HepG2 (cell line): ENCODE data around the gene ZNF629. TPM values are rescaled to one million over a fixed set of nuclear protein-coding genes. Genes with fewer than 3 reads are reported as not detected.

ENCODE experiments used
- ARID3A ChIP-seq: IDR thresholded peaks from 2 replicates; pipeline ENCODE4 v1.6.1; 2012; ENCODE audit warnings: low read depth, low read length, improper control_type of control experiment
- ASH2L ChIP-seq: fragments of 300-600, 200-600 bp; sonication (generic); IDR thresholded peaks from 2 replicates; pipeline ENCODE4 v1.7.0; 2017; ENCODE audit warnings: low read depth, mild to moderate bottlenecking, moderate library complexity, mixed read lengths, low read length; ENCODE audit not compliant: insufficient read length
- CHD4 ChIP-seq: fragments of 200-600 bp; sonication (generic); IDR thresholded peaks from 2 replicates; pipeline ENCODE4 v1.7.0; 2017; ENCODE audit warnings: mild to moderate bottlenecking, low read length, borderline replicate concordance
- FOXA1 ChIP-seq, 2 experiments: fragments of 450-650 bp in 1 of 2; sonication (generic) in 1 of 2; formaldehyde crosslinking in 1 of 2; IDR thresholded peaks; 2 replicates each; pipeline versions ENCODE4 v1.4.0 to v1.6.1; 2016 to 2020; ENCODE audit warnings: missing genetic modification reagents in 1 of 2
- GZF1 ChIP-seq: sonication (generic); formaldehyde crosslinking; IDR thresholded peaks from 2 replicates; pipeline ENCODE4 v1.5.1; 2020; ENCODE audit warnings: mild to moderate bottlenecking, missing genetic modification reagents
- MED1 ChIP-seq: sonication (generic); formaldehyde crosslinking; IDR thresholded peaks from 2 replicates; pipeline ENCODE4 v1.4.0; 2020; ENCODE audit warnings: missing genetic modification reagents
- MYC ChIP-seq: sonication (generic); formaldehyde crosslinking; IDR thresholded peaks from 2 replicates; pipeline ENCODE4 v1.9.0; 2021; ENCODE audit warnings: missing genetic modification reagents, borderline replicate concordance
- PRPF4 ChIP-seq: fragments of 200-400 bp; formaldehyde crosslinking; IDR thresholded peaks from 2 replicates; pipeline ENCODE4 v1.6.1; 2016; ENCODE audit warnings: low read length, low read depth; ENCODE audit not compliant: poor library complexity, severe bottlenecking
- TCF7L2 ChIP-seq: IDR thresholded peaks from 2 replicates; pipeline ENCODE4 v1.6.1; 2011; ENCODE audit warnings: mild to moderate bottlenecking, low read depth, low read length, moderate library complexity
- ZFAT ChIP-seq: sonication (generic); formaldehyde crosslinking; conservative IDR thresholded peaks from 2 replicates; pipeline ENCODE4 v1.8.1; 2023; ENCODE audit warnings: missing genetic modification reagents, inconsistent platforms
- ZNF672 ChIP-seq: sonication (generic); formaldehyde crosslinking; IDR thresholded peaks from 2 replicates; pipeline ENCODE4 v1.8.1; 2022; ENCODE audit warnings: missing genetic modification reagents
- ZNF703 ChIP-seq: sonication (generic); formaldehyde crosslinking; IDR thresholded peaks from 2 replicates; pipeline ENCODE4 v1.5.1; 2020; ENCODE audit warnings: missing genetic modification reagents, mild to moderate bottlenecking, moderate library complexity, borderline replicate concordance
- ZNF710 ChIP-seq: sonication (generic); formaldehyde crosslinking; IDR thresholded peaks from 2 replicates; pipeline ENCODE4 v1.5.0; 2020; ENCODE audit warnings: mild to moderate bottlenecking, missing genetic modification reagents, borderline replicate concordance
- polyA plus RNA-seq, 8 experiments: library from polyadenylated mRNA; depleted of rRNA in 3 of 8; stranded (reverse) in 7 of 8; unstranded in 1 of 8; fragments of >200 nt; fragmentation: Illumina TruSeq in 4 of 8; extraction: Trizol in 4 of 8; gene quantifications; 2 replicates each; pipeline versions ENCODE4 v1.2.1 to v1.2.3, GENCODE V29; 2011 to 2016; ENCODE audit warnings: low read depth in 4 of 8, missing spikeins in 1 of 8, mixed read lengths in 1 of 8; ENCODE audit not compliant: insufficient read depth in 1 of 8
- total RNA-seq, 5 experiments: library from RNA; depleted of rRNA; stranded (reverse); fragments of >200 nt; fragmentation: Illumina TruSeq; extraction: Trizol; gene quantifications; 2 replicates each; pipeline ENCODE4 v1.2.3, GENCODE V29; 2016; ENCODE audit warnings: low read depth in 1 of 5
- TF ChIP-seq, protein P1 (sequence below): sonication (generic); formaldehyde crosslinking; IDR thresholded peaks from 2 replicates; pipeline ENCODE4 v1.4.0; 2020; ENCODE audit warnings: missing genetic modification reagents, mild to moderate bottlenecking, borderline replicate concordance

ZNF629 gene
- total and polyA plus RNA-seq, 2 of the 13 experiments (the other 11 are each of a cell fraction or from before 2014, with no cell fraction given), result 6.1 to 16.5 TPM

- TF ChIP-seq FOXA1 (IDR thresholded peaks at IDR 0.05), result no peak
- no peak for TF ChIP-seq FOXA1 (CRISPR knock-in tag; IDR thresholded peaks at IDR 0.05)
- TF ChIP-seq ASH2L, result no peak
- TF ChIP-seq ZFAT, result no peak
- TF ChIP-seq ZNF703 (CRISPR knock-in tag), result no peak
- TF ChIP-seq MYC, result no peak
- 0 out of 2 replicates have a peak, but pooled peaks have one; percentile 46 for TF ChIP-seq ZNF672 (CRISPR knock-in tag)
- no peak for TF ChIP-seq PRPF4
- no peak for TF ChIP-seq ARID3A
- TF ChIP-seq MED1 (CRISPR knock-in tag), result no peak
- no peak for TF ChIP-seq TCF7L2
- no peak for TF ChIP-seq GZF1 (CRISPR knock-in tag)
- no peak for TF ChIP-seq ZNF710 (CRISPR knock-in tag)
- 0 out of 2 replicates have a peak, but pooled peaks have one; percentile 35 for TF ChIP-seq CHD4
- TF ChIP-seq, protein P1, sequence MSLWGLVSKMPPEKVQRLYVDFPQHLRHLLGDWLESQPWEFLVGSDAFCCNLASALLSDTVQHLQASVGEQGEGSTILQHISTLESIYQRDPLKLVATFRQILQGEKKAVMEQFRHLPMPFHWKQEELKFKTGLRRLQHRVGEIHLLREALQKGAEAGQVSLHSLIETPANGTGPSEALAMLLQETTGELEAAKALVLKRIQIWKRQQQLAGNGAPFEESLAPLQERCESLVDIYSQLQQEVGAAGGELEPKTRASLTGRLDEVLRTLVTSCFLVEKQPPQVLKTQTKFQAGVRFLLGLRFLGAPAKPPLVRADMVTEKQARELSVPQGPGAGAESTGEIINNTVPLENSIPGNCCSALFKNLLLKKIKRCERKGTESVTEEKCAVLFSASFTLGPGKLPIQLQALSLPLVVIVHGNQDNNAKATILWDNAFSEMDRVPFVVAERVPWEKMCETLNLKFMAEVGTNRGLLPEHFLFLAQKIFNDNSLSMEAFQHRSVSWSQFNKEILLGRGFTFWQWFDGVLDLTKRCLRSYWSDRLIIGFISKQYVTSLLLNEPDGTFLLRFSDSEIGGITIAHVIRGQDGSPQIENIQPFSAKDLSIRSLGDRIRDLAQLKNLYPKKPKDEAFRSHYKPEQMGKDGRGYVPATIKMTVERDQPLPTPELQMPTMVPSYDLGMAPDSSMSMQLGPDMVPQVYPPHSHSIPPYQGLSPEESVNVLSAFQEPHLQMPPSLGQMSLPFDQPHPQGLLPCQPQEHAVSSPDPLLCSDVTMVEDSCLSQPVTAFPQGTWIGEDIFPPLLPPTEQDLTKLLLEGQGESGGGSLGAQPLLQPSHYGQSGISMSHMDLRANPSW (CRISPR knock-in tag), result no peak
Measured at GRCh38 chr16:30805056-30805369, 18.0 kb upstream of the ZNF629 start (continued).
